HEK293 (cell line): ENCODE results near the gene TMEM143.
A peak's percentile ranks its signal among the peaks of the same experiment; 100 is the strongest.

Source experiments
- BCL11B ChIP-seq: fragments of 450-650 bp; formaldehyde crosslinking; IDR thresholded peaks from 2 replicates; pipeline ENCODE4 v1.5.1; 2016; ENCODE audit warnings: low read depth, missing biosample characterization, missing genetic modification characterization
- GLI4 ChIP-seq: fragments of 450-650 bp; formaldehyde crosslinking; IDR thresholded peaks from 2 replicates; pipeline ENCODE4 v1.5.1; 2016; ENCODE audit warnings: missing biosample characterization, missing genetic modification characterization
- GLIS2 ChIP-seq: fragments of 450-650 bp; formaldehyde crosslinking; IDR thresholded peaks from 2 replicates; pipeline ENCODE4 v1.5.1; 2016; ENCODE audit warnings: missing biosample characterization, missing genetic modification characterization
- KLF17 ChIP-seq: fragments of 450-650 bp; formaldehyde crosslinking; IDR thresholded peaks from 2 replicates; pipeline ENCODE4 v1.5.1; 2016; ENCODE audit warnings: missing biosample characterization, missing genetic modification characterization
- KLF7 ChIP-seq: fragments of 450-650 bp; formaldehyde crosslinking; IDR thresholded peaks from 2 replicates; pipeline ENCODE4 v1.5.1; 2016; ENCODE audit warnings: missing biosample characterization, missing genetic modification characterization, borderline replicate concordance
- OSR2 ChIP-seq: fragments of 450-650 bp; formaldehyde crosslinking; IDR thresholded peaks from 2 replicates; pipeline ENCODE4 v1.5.1; 2016; ENCODE audit warnings: missing biosample characterization, missing genetic modification characterization
- REPIN1 ChIP-seq: fragments of 450-650 bp; formaldehyde crosslinking; IDR thresholded peaks from 2 replicates; pipeline ENCODE4 v1.5.1; 2017; ENCODE audit warnings: missing biosample characterization, missing genetic modification characterization, low read depth
- SETDB1 ChIP-seq: IDR thresholded peaks from one replicate; pipeline ENCODE4 v1.6.1; 2017; ENCODE audit warnings: mild to moderate bottlenecking, low read length, moderate library complexity, mixed read lengths; ENCODE audit not compliant: insufficient read length
- WT1 ChIP-seq: fragments of 450-650 bp; formaldehyde crosslinking; IDR thresholded peaks from 2 replicates; pipeline ENCODE4 v1.5.1; 2016; ENCODE audit warnings: missing biosample characterization, missing genetic modification characterization
- ZFHX2 ChIP-seq: fragments of 450-650 bp; formaldehyde crosslinking; conservative IDR thresholded peaks from 2 replicates; pipeline ENCODE4 v1.5.1; 2016; ENCODE audit warnings: missing biosample characterization, missing genetic modification characterization
- ZNF114 ChIP-seq: fragments of 450-650 bp; formaldehyde crosslinking; IDR thresholded peaks from 2 replicates; pipeline ENCODE4 v1.5.0; 2017; ENCODE audit warnings: missing biosample characterization, missing genetic modification characterization
- ZNF146 ChIP-seq: fragments of 450-650 bp; formaldehyde crosslinking; IDR thresholded peaks from 2 replicates; pipeline ENCODE4 v1.5.1; 2016; ENCODE audit warnings: missing biosample characterization, missing genetic modification characterization
- ZNF169 ChIP-seq: fragments of 450-650 bp; formaldehyde crosslinking; IDR thresholded peaks from 2 replicates; pipeline ENCODE4 v1.5.1; 2016; ENCODE audit warnings: missing biosample characterization, missing genetic modification characterization
- ZNF174 ChIP-seq: fragments of 450-650 bp; formaldehyde crosslinking; IDR thresholded peaks from 2 replicates; pipeline ENCODE4 v1.5.0; 2017; ENCODE audit warnings: missing biosample characterization, mild to moderate bottlenecking, missing genetic modification characterization
- ZNF184 ChIP-seq: fragments of 450-650 bp; IDR thresholded peaks from 2 replicates; pipeline ENCODE4 v1.5.1; 2018; ENCODE audit warnings: missing biosample characterization, mild to moderate bottlenecking, missing genetic modification characterization
- ZNF19 ChIP-seq: fragments of 450-650 bp; formaldehyde crosslinking; IDR thresholded peaks from 2 replicates; pipeline ENCODE4; 2016; ENCODE audit warnings: missing biosample characterization, missing genetic modification characterization, low read depth
- ZNF202 ChIP-seq: fragments of 450-650 bp; formaldehyde crosslinking; IDR thresholded peaks from 2 replicates; pipeline ENCODE4 v1.5.1; 2016; ENCODE audit warnings: missing biosample characterization, missing genetic modification characterization, borderline replicate concordance
- ZNF223 ChIP-seq: fragments of 450-650 bp; formaldehyde crosslinking; IDR thresholded peaks from 2 replicates; pipeline ENCODE4 v1.5.1; 2016; ENCODE audit warnings: missing biosample characterization, missing genetic modification characterization
- ZNF248 ChIP-seq: fragments of 450-650 bp; formaldehyde crosslinking; IDR thresholded peaks from 2 replicates; pipeline ENCODE4 v1.5.1; 2017; ENCODE audit warnings: missing biosample characterization, missing genetic modification characterization
- ZNF311 ChIP-seq: fragments of 450-650 bp; formaldehyde crosslinking; IDR thresholded peaks from 2 replicates; pipeline ENCODE4 v1.5.1; 2017; ENCODE audit warnings: missing biosample characterization, missing genetic modification characterization, borderline replicate concordance
- ZNF324 ChIP-seq: fragments of 450-650 bp; formaldehyde crosslinking; IDR thresholded peaks from 2 replicates; pipeline ENCODE4 v1.5.1; 2016; ENCODE audit warnings: missing biosample characterization, missing genetic modification characterization
- ZNF362 ChIP-seq: fragments of 450-650 bp; formaldehyde crosslinking; IDR thresholded peaks from 2 replicates; pipeline ENCODE4 v1.5.1; 2016; ENCODE audit warnings: missing biosample characterization, missing genetic modification characterization
- ZNF37A ChIP-seq: fragments of 450-650 bp; IDR thresholded peaks from 2 replicates; pipeline ENCODE4 v1.5.1; 2018; ENCODE audit warnings: missing biosample characterization, missing genetic modification characterization
- ZNF394 ChIP-seq: fragments of 450-650 bp; formaldehyde crosslinking; IDR thresholded peaks from 2 replicates; pipeline ENCODE4 v1.5.1; 2016; ENCODE audit warnings: missing biosample characterization, missing genetic modification characterization, mild to moderate bottlenecking, moderate library complexity, borderline replicate concordance
- ZNF529 ChIP-seq: fragments of 450-650 bp; formaldehyde crosslinking; IDR thresholded peaks from 2 replicates; pipeline ENCODE4 v1.5.1; 2017; ENCODE audit warnings: missing genetic modification characterization, missing biosample characterization; ENCODE audit not compliant: insufficient replicate concordance
- ZNF549 ChIP-seq: fragments of 450-650 bp; IDR thresholded peaks from 2 replicates; pipeline ENCODE4 v1.5.1; 2018; ENCODE audit warnings: missing biosample characterization, missing genetic modification characterization, mild to moderate bottlenecking, inconsistent platforms, moderate library complexity
- ZNF621 ChIP-seq: fragments of 450-650 bp; formaldehyde crosslinking; IDR thresholded peaks from 2 replicates; pipeline ENCODE4 v1.5.1; 2017; ENCODE audit warnings: missing biosample characterization, missing genetic modification characterization
- ZNF76 ChIP-seq: fragments of 450-650 bp; formaldehyde crosslinking; IDR thresholded peaks from 2 replicates; pipeline ENCODE4; 2016; ENCODE audit warnings: low read depth, missing biosample characterization, missing genetic modification characterization, borderline replicate concordance
- ZNF791 ChIP-seq: fragments of 450-650 bp; formaldehyde crosslinking; IDR thresholded peaks from 2 replicates; pipeline ENCODE4 v1.5.1; 2016; ENCODE audit warnings: missing biosample characterization, missing genetic modification characterization
- ZNF792 ChIP-seq: fragments of 450-650 bp; formaldehyde crosslinking; IDR thresholded peaks from 2 replicates; pipeline ENCODE4 v1.5.1; 2016; ENCODE audit warnings: missing biosample characterization, missing genetic modification characterization
- ZNF843 ChIP-seq: fragments of 450-650 bp; formaldehyde crosslinking; IDR thresholded peaks from 2 replicates; pipeline ENCODE4 v1.5.1; 2016; ENCODE audit warnings: missing biosample characterization, missing genetic modification characterization
- TF ChIP-seq, protein P1 (sequence below): fragments of 450-650 bp; IDR thresholded peaks from 2 replicates; pipeline ENCODE4 v1.5.1; 2018; ENCODE audit warnings: missing biosample characterization, missing genetic modification characterization
- TF ChIP-seq, protein P2 (sequence below): fragments of 450-650 bp; formaldehyde crosslinking; IDR thresholded peaks from 2 replicates; pipeline ENCODE4 v1.5.1; 2017; ENCODE audit warnings: missing biosample characterization, missing genetic modification characterization
- TF ChIP-seq, protein P3 (sequence below): fragments of 450-650 bp; formaldehyde crosslinking; IDR thresholded peaks from 2 replicates; pipeline ENCODE4 v1.5.1; 2016; ENCODE audit warnings: missing biosample characterization, missing genetic modification characterization
- TF ChIP-seq, protein P4 (sequence below): fragments of 450-650 bp; formaldehyde crosslinking; IDR thresholded peaks from 2 replicates; pipeline ENCODE4 v1.5.1; 2016; ENCODE audit warnings: missing biosample characterization, missing genetic modification characterization

Gene TMEM143

DNA sequence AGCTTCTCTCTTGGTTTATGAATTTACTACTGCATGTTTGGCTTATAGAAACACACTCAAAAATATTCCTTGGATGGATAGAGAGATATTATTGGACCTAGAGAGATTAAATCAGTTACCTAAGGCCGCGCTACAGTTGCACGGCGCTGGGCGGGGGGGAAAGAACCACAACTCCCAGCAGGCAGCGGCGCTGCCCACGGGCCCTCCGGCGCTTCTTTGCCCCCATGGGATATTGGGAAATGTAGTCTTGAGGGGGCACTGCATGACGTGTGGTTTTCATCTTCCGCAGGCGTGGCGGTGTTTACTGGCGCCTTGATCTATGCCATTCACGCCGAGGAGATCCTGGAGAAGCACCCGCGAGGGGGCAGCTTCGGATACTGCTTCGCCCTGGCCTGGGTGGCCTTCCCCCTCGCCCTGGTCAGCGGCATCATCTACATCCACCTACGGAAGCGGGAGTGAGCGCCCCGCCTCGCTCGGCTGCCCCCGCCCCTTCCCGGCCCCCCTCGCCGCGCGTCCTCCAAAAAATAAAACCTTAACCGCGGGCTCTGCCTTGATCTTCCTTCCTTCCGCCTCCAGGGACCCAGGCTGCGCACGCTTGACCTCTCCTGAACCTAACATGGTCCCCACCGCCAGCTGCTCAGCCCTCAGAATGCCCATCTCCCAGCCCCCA is 33.6 kb downstream of the TMEM143 start (continued):
- TF ChIP-seq, protein P1, sequence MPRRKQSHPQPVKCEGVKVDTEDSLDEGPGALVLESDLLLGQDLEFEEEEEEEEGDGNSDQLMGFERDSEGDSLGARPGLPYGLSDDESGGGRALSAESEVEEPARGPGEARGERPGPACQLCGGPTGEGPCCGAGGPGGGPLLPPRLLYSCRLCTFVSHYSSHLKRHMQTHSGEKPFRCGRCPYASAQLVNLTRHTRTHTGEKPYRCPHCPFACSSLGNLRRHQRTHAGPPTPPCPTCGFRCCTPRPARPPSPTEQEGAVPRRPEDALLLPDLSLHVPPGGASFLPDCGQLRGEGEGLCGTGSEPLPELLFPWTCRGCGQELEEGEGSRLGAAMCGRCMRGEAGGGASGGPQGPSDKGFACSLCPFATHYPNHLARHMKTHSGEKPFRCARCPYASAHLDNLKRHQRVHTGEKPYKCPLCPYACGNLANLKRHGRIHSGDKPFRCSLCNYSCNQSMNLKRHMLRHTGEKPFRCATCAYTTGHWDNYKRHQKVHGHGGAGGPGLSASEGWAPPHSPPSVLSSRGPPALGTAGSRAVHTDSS, result no peak
- TF ChIP-seq, protein P2, sequence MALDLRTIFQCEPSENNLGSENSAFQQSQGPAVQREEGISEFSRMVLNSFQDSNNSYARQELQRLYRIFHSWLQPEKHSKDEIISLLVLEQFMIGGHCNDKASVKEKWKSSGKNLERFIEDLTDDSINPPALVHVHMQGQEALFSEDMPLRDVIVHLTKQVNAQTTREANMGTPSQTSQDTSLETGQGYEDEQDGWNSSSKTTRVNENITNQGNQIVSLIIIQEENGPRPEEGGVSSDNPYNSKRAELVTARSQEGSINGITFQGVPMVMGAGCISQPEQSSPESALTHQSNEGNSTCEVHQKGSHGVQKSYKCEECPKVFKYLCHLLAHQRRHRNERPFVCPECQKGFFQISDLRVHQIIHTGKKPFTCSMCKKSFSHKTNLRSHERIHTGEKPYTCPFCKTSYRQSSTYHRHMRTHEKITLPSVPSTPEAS (tag by site-specific recombination), result no peak
- TF ChIP-seq, protein P3, sequence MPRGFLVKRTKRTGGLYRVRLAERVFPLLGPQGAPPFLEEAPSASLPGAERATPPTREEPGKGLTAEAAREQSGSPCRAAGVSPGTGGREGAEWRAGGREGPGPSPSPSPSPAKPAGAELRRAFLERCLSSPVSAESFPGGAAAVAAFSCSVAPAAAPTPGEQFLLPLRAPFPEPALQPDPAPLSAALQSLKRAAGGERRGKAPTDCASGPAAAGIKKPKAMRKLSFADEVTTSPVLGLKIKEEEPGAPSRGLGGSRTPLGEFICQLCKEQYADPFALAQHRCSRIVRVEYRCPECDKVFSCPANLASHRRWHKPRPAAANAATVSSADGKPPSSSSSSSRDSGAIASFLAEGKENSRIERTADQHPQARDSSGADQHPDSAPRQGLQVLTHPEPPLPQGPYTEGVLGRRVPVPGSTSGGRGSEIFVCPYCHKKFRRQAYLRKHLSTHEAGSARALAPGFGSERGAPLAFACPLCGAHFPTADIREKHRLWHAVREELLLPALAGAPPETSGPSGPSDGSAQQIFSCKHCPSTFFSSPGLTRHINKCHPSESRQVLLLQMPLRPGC (tag by site-specific recombination), result no peak
- TF ChIP-seq ZNF791 (no peak), ZNF202 (tag by site-specific recombination) (no peak), ZNF184 (no peak; the same call in 1 of the 2 replicates), GLI4 (tag by site-specific recombination) (no peak), ZNF394 (tag by site-specific recombination) (peak; percentile 91), ZNF843 (tag by site-specific recombination) (peak; percentile 28; the same call in 1 of the 2 replicates), ZNF324 (no peak), SETDB1 (no peak), ZNF223 (no peak), ZNF76 (peak; percentile 95), ZNF362 (tag by site-specific recombination) (no peak), ZNF621 (no peak), GLIS2 (tag by site-specific recombination) (peak; percentile 76), KLF17 (no peak), ZNF169 (tag by site-specific recombination) (no peak), ZNF19 (tag by site-specific recombination) (no peak), ZNF248 (tag by site-specific recombination) (no peak), ZNF174 (tag by site-specific recombination) (no peak), ZNF37A (tag by site-specific recombination) (no peak), ZNF549 (tag by site-specific recombination) (no peak), ZNF146 (tag by site-specific recombination) (no peak), OSR2 (tag by site-specific recombination) (no peak), ZNF529 (no peak), WT1 (no peak), ZFHX2 (tag by site-specific recombination) (peak; percentile 65), ZNF792 (no peak), ZNF311 (tag by site-specific recombination) (no peak), ZNF114 (tag by site-specific recombination) (no peak), KLF7 (tag by site-specific recombination) (peak; percentile 66; the same call in 1 of the 2 replicates), BCL11B (tag by site-specific recombination) (0 out of 2 replicates have a peak, but pooled peaks have one; percentile 56), REPIN1 (tag by site-specific recombination) (no peak)
- TF ChIP-seq, protein P4, sequence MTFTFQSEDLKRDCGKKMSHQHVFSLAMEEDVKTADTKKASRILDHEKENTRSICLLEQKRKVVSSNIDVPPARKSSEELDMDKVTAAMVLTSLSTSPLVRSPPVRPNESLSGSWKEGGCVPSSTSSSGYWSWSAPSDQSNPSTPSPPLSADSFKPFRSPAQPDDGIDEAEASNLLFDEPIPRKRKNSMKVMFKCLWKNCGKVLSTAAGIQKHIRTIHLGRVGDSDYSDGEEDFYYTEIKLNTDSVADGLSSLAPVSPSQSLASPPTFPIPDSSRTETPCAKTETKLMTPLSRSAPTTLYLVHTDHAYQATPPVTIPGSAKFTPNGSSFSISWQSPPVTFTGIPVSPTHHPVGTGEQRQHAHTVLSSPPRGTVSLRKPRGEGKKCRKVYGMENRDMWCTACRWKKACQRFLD (tag by site-specific recombination), result no peak
